CD14-positive monocyte (primary cell): ENCODE measurements around the gene TICRR. TPM values are rescaled to one million over a fixed set of nuclear protein-coding genes. Genes with fewer than 3 reads are reported as not detected.

Experiments used
- DNase-seq, 3 donors: peaks; one replicate each; pipeline ENCODE4 v3.0.0-alpha.2; 2011 to 2022
- H2AFZ ChIP-seq: 2 replicates; pipeline ENCODE4 v1.6.0; 2012; ENCODE audit warnings: mild to moderate bottlenecking, low read depth, low read length, inconsistent platforms; ENCODE audit not compliant: insufficient read depth, poor library complexity, severe bottlenecking
- H3K27ac ChIP-seq, 2 donors: 1 replicate in 1 of 2; 2 replicates in 1 of 2; pipeline ENCODE4 v1.5.1; 2012 to 2013; ENCODE audit warnings: low read length in 2 of 2, control low read depth in 1 of 2, inconsistent platforms in 1 of 2, low read depth in 1 of 2, mild to moderate bottlenecking in 1 of 2
- H3K27me3 ChIP-seq, 2 donors: one replicate each; pipeline versions ENCODE4 v1.6.0 to v1.6.1; 2011 to 2013; ENCODE audit warnings: low read length in 2 of 2; ENCODE audit not compliant: control insufficient read depth in 2 of 2, insufficient read depth in 2 of 2
- H3K36me3 ChIP-seq, 2 donors: replicated peaks in 1 of 2; 1 replicate in 1 of 2; 2 replicates in 1 of 2; pipeline versions ENCODE4 v1.5.1 to v1.6.1; 2012 to 2013; ENCODE audit warnings: low read length in 2 of 2, control low read depth in 1 of 2, inconsistent platforms in 1 of 2, mild to moderate bottlenecking in 1 of 2; ENCODE audit not compliant: insufficient read depth in 2 of 2, control insufficient read depth in 1 of 2
- H3K4me1 ChIP-seq, 2 donors: 1 replicate in 1 of 2; 2 replicates in 1 of 2; pipeline versions ENCODE4 v1.5.1 to v1.6.1; 2012 to 2013; ENCODE audit warnings: low read length in 2 of 2, control low read depth in 1 of 2, inconsistent platforms in 1 of 2, mild to moderate bottlenecking in 1 of 2, moderate library complexity in 1 of 2; ENCODE audit not compliant: insufficient read depth in 2 of 2, control insufficient read depth in 1 of 2
- H3K4me2 ChIP-seq: replicated peaks from 2 replicates; pipeline ENCODE3; 2012; ENCODE audit warnings: low read length, moderate library complexity, mild to moderate bottlenecking; ENCODE audit not compliant: poor library complexity, severe bottlenecking; ENCODE audit errors: extremely low read depth
- H3K4me3 ChIP-seq, 3 experiments: fragments of 200-600 bp in 1 of 3; sonication (generic) in 1 of 3; replicated peaks in 1 of 3; 1 replicate in 2 of 3; 2 replicates in 1 of 3; pipeline ENCODE4 v1.5.1; 2011 to 2013; ENCODE audit warnings: low read length in 3 of 3, mild to moderate bottlenecking in 3 of 3, control low read depth in 2 of 3, low read depth in 2 of 3, inconsistent platforms in 1 of 3, moderate library complexity in 1 of 3
- H3K79me2 ChIP-seq: 2 replicates; pipeline ENCODE4 v1.6.0; 2012; ENCODE audit warnings: mild to moderate bottlenecking, control low read depth, inconsistent platforms, low read length, moderate library complexity; ENCODE audit not compliant: insufficient read depth
- H3K9ac ChIP-seq: 2 replicates; pipeline ENCODE4 v1.6.0; 2017; ENCODE audit warnings: low read length, mild to moderate bottlenecking; ENCODE audit not compliant: insufficient read depth, poor library complexity, severe bottlenecking
- H3K9me3 ChIP-seq, 2 donors: replicated peaks in 1 of 2; 1 replicate in 1 of 2; 2 replicates in 1 of 2; pipeline versions ENCODE4 v1.5.1 to v1.6.1; 2012 to 2013; ENCODE audit warnings: low read length in 2 of 2, control low read depth in 1 of 2; ENCODE audit not compliant: control insufficient read depth in 1 of 2, insufficient read depth in 1 of 2
- H4K20me1 ChIP-seq: 2 replicates; pipeline ENCODE4 v1.6.0; 2012; ENCODE audit warnings: mild to moderate bottlenecking, low read length, control low read depth, moderate library complexity; ENCODE audit not compliant: insufficient read depth
- H3K27ac Mint-ChIP-seq, 7 donors: one replicate each; pipeline ENCODE4 v1.8.0; 2020; ENCODE audit warnings: mild to moderate bottlenecking in 7 of 7, mixed read lengths in 7 of 7, moderate library complexity in 6 of 7, inconsistent platforms in 2 of 7
- H3K27me3 Mint-ChIP-seq, 3 donors: one replicate each; pipeline ENCODE4 v1.8.0; 2021 to 2022; ENCODE audit warnings: low read depth in 3 of 3, mild to moderate bottlenecking in 3 of 3, mixed read lengths in 3 of 3, moderate library complexity in 3 of 3, inconsistent platforms in 1 of 3
- H3K36me3 Mint-ChIP-seq, 2 donors: one replicate each; pipeline ENCODE4 v1.8.0; 2020; ENCODE audit warnings: mixed read lengths in 2 of 2, inconsistent platforms in 1 of 2, mild to moderate bottlenecking in 1 of 2
- H3K4me1 Mint-ChIP-seq: one replicate; pipeline ENCODE4 v1.8.0; 2020; ENCODE audit warnings: mild to moderate bottlenecking, mixed read lengths
- H3K4me3 Mint-ChIP-seq, 2 donors: one replicate each; pipeline ENCODE4 v1.8.0; 2020; ENCODE audit warnings: mild to moderate bottlenecking in 2 of 2, mixed read lengths in 2 of 2, moderate library complexity in 1 of 2
- H3K9me3 Mint-ChIP-seq, 7 donors: one replicate each; pipeline ENCODE4 v1.8.0; 2020 to 2022; ENCODE audit warnings: mixed read lengths in 7 of 7, mild to moderate bottlenecking in 6 of 7, moderate library complexity in 6 of 7, inconsistent platforms in 2 of 7
- WGBS: methylation state at CpG from one replicate; pipeline ENCODE4 v1.1.5; 2013; ENCODE audit warnings: missing lambda C conversion rate; ENCODE audit not compliant: insufficient coverage; 5-methylcytosine and 5-hydroxymethylcytosine counted together
- intact Hi-C, 2 donors: fragments of 100-400 bp; cut with micrococcal nuclease; formaldehyde crosslinking; loops; one replicate each; pipeline versions ENCODE4 v1.15.0 to v1.15.1; 2023
- polyA plus RNA-seq, 3 donors: library from polyadenylated mRNA; depleted of rRNA in 1 of 3; unstranded in 2 of 3; stranded (reverse) in 1 of 3; fragments of 300-500 nt in 2 of 3; fragments of >200 nt in 1 of 3; fragmentation: Illumina TruSeq in 2 of 3; gene quantifications; 1 replicate in 2 of 3; 2 replicates in 1 of 3; pipeline ENCODE4 v1.2.3, GENCODE V29; 2012 to 2021
- TF ChIP-seq, protein P1 (sequence below): fragments of 200-600 bp; IDR thresholded peaks from one replicate; pipeline ENCODE4 v1.8.0; 2022; ENCODE audit warnings: antibody characterized with exemption, mild to moderate bottlenecking

The TICRR gene
- polyA plus RNA-seq, 3 donors = not detected

DNA sequence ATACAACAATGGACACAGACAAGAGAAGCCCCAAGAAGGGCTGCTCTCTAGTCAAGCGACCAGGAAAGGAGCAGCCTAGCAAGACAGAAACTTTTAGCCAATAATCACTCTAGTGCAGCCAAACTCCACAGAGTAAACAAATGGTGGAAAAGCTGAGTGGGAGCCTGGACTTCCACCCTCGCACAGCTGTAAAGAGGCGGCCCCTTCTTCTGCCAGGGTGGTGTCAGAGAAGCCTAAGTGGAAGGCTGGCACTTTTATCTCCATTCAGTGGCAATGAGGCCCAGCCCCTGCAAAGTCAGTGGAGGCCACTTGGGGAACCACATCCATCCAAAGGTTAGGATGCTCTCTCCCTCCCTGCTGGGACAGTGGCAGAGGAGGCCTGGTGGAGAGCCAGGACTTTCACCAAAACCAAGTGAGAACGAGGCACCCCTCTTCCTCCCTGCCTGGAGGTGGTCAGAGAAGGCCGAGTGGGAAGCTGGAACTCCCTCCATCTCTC lies 15.5 kb upstream of the TICRR start:
- 100% methylated on average over 1 of the region's 5 CpGs for WGBS

DNA sequence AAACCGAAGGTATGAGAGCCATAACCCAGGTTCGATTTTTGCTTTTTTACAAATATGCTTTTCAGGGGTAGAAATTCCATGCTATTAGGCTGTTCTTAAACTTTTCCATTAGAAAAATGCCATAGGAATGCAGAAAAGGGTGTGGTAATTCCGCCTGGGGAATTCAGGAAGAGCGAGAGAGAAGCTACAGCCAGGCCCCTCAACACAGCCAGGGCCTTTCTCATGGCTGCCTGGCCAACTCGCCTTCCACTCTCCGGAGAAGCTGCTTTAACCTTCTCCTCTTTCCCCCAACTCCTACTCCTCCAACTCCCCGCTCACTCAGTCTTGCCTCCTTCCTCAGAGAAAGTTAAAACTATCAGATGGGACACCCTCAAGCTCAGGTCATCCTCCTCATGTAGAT lies 9.1 kb upstream of the TICRR start:
- no peaks in the 10 kb centered on the region for H3K4me1 Mint-ChIP-seq
- Histone ChIP-seq H3K79me2 (no peaks in the 10 kb centered on the region), H3K9ac (no peak overlapping the region), H4K20me1 (no peaks in the 10 kb centered on the region), H3K27me3 (peaks cover 2 to 4% of the 10 kb centered on the region in 2 donors), H3K4me1 (no peaks in the 10 kb centered on the region), H3K36me3 (no peaks in the 10 kb centered on the region), H2AFZ (no peak overlapping the region), H3K9me3 (no peaks in the 10 kb centered on the region), H3K27ac (no peak overlapping the region), H3K4me3 (no peak overlapping the region), H3K4me2 (no peak overlapping the region)
- intact Hi-C loops = no loop called here
- DNase-seq = no peak
- no peaks in the 10 kb centered on the region for H3K36me3 Mint-ChIP-seq
- H3K4me3 Mint-ChIP-seq = no peak overlapping the region
- peaks cover 9 to 28% (median 18%) of the 10 kb centered on the region in 3 donors for H3K27me3 Mint-ChIP-seq
- 83% methylated on average over 3 of the region's 7 CpGs for WGBS
- H3K9me3 Mint-ChIP-seq = peaks cover 0 to 13% (median 7%) of the 10 kb centered on the region in 7 donors
- H3K27ac Mint-ChIP-seq = no peak overlapping the region
- TF ChIP-seq, protein P1, sequence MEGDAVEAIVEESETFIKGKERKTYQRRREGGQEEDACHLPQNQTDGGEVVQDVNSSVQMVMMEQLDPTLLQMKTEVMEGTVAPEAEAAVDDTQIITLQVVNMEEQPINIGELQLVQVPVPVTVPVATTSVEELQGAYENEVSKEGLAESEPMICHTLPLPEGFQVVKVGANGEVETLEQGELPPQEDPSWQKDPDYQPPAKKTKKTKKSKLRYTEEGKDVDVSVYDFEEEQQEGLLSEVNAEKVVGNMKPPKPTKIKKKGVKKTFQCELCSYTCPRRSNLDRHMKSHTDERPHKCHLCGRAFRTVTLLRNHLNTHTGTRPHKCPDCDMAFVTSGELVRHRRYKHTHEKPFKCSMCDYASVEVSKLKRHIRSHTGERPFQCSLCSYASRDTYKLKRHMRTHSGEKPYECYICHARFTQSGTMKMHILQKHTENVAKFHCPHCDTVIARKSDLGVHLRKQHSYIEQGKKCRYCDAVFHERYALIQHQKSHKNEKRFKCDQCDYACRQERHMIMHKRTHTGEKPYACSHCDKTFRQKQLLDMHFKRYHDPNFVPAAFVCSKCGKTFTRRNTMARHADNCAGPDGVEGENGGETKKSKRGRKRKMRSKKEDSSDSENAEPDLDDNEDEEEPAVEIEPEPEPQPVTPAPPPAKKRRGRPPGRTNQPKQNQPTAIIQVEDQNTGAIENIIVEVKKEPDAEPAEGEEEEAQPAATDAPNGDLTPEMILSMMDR = no peak

More for the DNA sequence above, 15.5 kb upstream of the TICRR start:
- Histone ChIP-seq H3K36me3 (no peaks in the 10 kb centered on the region), H3K27me3 (no peaks in the 10 kb centered on the region), H3K4me3 (no peak overlapping the region), H3K9ac (no peak overlapping the region), H3K4me2 (no peak overlapping the region), H3K4me1 (no peaks in the 10 kb centered on the region), H4K20me1 (no peaks in the 10 kb centered on the region), H2AFZ (no peak overlapping the region), H3K27ac (no peak overlapping the region), H3K79me2 (no peaks in the 10 kb centered on the region), H3K9me3 (no peaks in the 10 kb centered on the region)
- TF ChIP-seq, protein P1 = no peak
- no peak for DNase-seq
- H3K4me3 Mint-ChIP-seq = no peak overlapping the region
- intact Hi-C loops = loop anchor here in 1 of 2 donors (10.0 kb wide), 1 partner anchor 205 kb away; no protein-coding TSS in a partner anchor
- peaks cover 3 to 25% (median 14%) of the 10 kb centered on the region in 3 donors for H3K27me3 Mint-ChIP-seq
- no peaks in the 10 kb centered on the region for H3K36me3 Mint-ChIP-seq
- H3K9me3 Mint-ChIP-seq = peaks cover 0 to 3% (median 0%) of the 10 kb centered on the region in 7 donors
- H3K4me1 Mint-ChIP-seq = no peaks in the 10 kb centered on the region
- no peak overlapping the region for H3K27ac Mint-ChIP-seq
